ENCODE data around the gene PITPNC1.

GRCh38 chr17:67506966-67507365 is 129.9 kb downstream of the PITPNC1 start:
- TF ChIP-seq POLR2A (IDR thresholded peaks at IDR 0.05), result no peak
- TF ChIP-seq, protein P1, sequence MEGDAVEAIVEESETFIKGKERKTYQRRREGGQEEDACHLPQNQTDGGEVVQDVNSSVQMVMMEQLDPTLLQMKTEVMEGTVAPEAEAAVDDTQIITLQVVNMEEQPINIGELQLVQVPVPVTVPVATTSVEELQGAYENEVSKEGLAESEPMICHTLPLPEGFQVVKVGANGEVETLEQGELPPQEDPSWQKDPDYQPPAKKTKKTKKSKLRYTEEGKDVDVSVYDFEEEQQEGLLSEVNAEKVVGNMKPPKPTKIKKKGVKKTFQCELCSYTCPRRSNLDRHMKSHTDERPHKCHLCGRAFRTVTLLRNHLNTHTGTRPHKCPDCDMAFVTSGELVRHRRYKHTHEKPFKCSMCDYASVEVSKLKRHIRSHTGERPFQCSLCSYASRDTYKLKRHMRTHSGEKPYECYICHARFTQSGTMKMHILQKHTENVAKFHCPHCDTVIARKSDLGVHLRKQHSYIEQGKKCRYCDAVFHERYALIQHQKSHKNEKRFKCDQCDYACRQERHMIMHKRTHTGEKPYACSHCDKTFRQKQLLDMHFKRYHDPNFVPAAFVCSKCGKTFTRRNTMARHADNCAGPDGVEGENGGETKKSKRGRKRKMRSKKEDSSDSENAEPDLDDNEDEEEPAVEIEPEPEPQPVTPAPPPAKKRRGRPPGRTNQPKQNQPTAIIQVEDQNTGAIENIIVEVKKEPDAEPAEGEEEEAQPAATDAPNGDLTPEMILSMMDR (IDR thresholded peaks at IDR 0.05), result no peak

Measured in adrenal gland (tissue), 5 donors.